Stimulated activated naive CD8-positive, alpha-beta T cell treated with anti-CD3 and anti-CD28 coated beads, Interleukin-15, Interleukin-2, amounts not matched to agents 100 U/mL and 50 U/mL, for 24 hours (primary cell): ENCODE measurements around the gene KRTAP10-1.

Source experiments
- ATAC-seq: fragments of 150-1000 bp; cut with Tn5 transposase; one replicate; pipeline ENCODE4 v1.10.0; 2021
- DNase-seq: peaks from one replicate; pipeline ENCODE4 v3.0.0; 2021

Gene KRTAP10-1

GRCh38 chr21:44527156-44527982 is 12.6 kb downstream of the KRTAP10-1 start:
- ATAC-seq = no peak

GRCh38 chr21:44526096-44526997 is 13.6 kb downstream of the KRTAP10-1 start:
- ATAC-seq (no peak), DNase-seq (no peak)

More at GRCh38 chr21:44527156-44527982, 12.6 kb downstream of the KRTAP10-1 start:
- no peak for DNase-seq

DNA sequence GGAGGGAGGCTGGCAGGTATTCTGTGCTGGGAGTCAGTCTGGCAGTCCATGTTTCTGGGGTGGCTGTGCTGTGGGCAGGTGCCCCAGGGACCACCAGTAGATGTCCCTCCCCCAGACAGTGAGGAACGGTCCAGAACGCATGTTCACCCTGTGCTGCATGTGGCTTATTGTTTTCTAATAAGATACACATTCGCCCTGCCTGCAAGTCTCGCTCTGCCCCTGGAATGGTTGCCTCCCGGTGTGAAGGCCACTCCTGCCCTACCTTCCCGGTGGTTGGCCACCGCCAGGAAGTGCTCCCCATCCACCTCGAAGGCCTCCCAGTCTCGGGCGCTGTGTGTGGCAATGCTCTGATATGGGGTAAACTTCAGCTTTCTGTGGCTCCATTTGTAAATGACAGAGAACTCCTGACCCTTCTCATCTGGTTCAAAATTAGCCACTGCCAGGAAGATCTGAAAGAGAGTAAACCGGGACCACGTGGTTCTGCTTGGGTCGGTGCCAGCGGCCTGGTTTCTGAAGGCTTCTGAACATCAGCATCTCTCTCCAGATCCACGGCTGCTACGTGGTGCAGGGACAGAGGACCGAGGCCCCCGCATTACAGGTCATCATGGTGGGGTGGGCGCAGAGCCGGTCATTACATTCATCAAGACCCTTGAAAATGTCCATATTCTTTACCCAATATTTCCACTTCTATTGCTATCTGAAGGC is 14.5 kb downstream of the KRTAP10-1 start:
- no peak for ATAC-seq
- DNase-seq = no peak

GRCh38 chr21:44524414-44525371 is 15.3 kb downstream of the KRTAP10-1 start:
- no peak for ATAC-seq
- DNase-seq = no peak

DNA sequence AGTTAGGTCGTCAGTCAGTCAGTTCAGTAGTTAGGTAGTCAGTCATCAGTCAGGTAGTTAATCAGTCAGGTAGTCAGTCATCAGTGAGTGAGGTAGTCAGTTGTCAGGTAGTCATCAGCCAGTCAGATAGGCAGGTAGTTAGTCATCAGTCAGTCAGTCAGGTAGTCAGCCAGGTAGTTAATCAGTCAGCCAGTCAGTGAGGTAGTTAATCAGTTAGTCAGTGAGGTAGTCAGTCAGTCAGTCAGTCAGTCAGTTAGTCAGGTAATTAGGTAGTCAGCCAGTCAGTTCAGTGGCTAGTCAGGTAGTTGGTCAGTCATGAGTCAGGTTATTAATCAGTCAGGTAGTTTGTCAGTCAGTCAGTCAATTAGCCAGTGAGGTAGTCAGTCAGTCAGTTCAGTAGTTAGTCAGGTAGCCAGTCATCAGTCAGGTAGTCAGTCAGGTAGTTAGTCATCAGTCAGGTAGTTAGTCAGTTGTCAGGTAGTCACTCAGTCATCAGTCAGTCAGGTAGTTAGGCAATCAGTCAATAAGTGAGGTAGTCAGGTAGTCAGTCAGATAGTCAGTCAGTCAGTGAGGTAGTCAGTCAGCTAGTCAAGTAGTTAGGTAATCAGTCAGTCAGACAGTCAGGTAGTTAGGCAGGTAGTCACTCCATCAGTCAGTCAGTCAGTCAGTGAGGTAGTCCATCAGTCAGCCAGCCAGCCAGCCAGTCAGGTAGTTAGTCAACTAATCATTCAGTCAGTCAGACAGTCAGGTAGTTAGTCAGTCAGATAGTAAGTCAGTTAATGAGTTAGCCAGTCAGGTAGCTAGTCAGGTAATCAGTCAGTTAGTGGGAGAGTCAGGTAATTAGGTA is 16.2 kb downstream of the KRTAP10-1 start:
- ATAC-seq (no peak), DNase-seq (no peak)

- ATAC-seq = no peak
- DNase-seq = no peak
These were observed 17.2 kb downstream of the KRTAP10-1 start for GRCh38 chr21:44522753-44523204.

- no peak for DNase-seq
- ATAC-seq = no peak
These were observed 17.9 kb downstream of the KRTAP10-1 start for GRCh38 chr21:44521928-44522752.

- ATAC-seq (no peak), DNase-seq (no peak)
These were observed 18.6 kb downstream of the KRTAP10-1 start for GRCh38 chr21:44521301-44521927.

- ATAC-seq (no peak), DNase-seq (no peak)
These were observed 19.4 kb downstream of the KRTAP10-1 start for GRCh38 chr21:44520326-44521300.

DNA sequence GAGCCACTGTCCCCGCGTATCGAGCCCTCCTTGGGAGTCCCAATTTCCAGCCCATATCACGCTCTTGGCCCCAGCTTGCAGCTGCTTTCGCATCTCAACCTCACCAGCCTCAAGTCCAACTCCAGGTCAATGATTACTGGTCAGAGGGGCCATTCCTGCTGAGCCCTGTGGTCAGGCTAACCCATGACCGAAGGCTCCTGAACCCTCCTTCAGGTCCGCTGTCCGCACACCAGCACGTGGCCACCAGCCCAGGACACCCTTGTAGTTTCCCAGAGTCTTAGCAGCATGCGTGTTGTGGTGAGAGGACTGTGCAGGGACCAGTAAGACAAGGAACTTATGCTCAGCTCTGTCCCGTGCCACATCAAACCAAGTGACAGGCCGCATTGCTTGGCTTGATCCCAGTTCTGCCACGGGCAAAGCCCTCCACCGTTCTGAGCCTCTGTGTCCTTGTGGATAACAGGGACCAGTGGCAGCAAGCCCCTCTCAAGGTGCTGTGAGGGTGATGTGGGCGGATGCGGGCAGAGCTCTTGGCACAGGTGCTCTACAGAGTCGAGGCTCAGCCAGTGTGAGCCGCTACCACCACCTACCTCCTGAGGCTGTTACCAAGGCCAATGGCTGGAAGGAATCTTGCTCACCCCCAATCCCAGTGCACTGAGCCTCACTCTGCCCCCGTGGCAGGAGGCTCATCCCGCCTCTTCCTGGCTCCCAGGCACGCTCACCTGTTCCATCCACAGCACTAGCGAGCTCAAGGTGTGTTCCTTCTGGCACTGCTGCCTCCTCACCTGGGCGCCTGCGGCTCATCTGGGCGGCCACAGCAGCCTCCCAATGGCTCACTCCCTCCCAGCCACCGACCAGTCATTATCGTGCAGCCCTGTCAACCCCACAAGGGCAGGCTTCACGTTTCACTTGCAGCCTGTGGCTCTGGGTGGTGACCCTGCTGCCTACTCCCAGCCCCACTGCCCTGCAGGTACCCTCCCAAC is 20.4 kb downstream of the KRTAP10-1 start:
- ATAC-seq = no peak
- DNase-seq = no peak

DNA sequence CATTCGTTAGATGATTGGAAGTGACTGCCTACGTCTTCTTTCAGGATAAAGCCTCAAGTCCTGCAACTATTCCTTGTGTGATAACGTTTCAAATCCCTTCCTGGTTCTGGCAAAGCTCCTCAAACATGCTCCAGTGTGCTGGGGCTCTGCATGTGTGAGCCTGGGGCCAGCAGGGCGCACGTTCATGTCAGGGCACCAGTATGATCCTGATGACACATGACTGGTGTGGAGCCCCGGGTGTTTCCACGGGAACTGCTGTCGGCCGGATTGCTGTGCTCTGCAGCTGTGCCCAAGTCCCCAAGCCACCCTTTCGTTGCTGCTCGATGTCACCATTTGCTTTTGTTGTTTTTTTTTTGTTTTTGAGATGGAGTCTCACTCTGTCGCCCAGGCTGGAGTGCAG is 21.3 kb downstream of the KRTAP10-1 start:
- DNase-seq (no peak), ATAC-seq (no peak)

- DNase-seq (peak; percentile 17), ATAC-seq (peak; percentile 39)
These were observed 22.7 kb downstream of the KRTAP10-1 start for GRCh38 chr21:44517175-44517899.

DNA sequence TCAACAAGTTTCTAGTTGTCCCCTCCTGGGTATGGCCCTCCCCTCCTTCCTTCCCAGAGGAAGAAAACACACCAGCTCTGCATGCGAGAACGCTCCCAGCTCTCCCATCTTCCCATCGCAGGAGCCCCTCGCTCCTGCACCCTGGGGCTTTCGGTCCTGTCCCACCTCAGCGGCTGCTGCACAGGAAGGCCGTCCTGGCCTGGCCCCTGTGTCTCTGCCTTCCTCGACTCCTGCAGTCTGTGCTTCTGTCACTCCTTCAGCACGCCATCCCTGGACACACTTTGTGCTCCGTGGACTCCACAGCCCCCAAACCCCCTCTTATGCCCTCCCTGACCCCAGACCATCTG is 23.2 kb downstream of the KRTAP10-1 start:
- ATAC-seq (no peak), DNase-seq (no peak)

- no peak for DNase-seq
- no peak for ATAC-seq
These were observed 23.7 kb downstream of the KRTAP10-1 start for GRCh38 chr21:44516342-44516741.

DNA sequence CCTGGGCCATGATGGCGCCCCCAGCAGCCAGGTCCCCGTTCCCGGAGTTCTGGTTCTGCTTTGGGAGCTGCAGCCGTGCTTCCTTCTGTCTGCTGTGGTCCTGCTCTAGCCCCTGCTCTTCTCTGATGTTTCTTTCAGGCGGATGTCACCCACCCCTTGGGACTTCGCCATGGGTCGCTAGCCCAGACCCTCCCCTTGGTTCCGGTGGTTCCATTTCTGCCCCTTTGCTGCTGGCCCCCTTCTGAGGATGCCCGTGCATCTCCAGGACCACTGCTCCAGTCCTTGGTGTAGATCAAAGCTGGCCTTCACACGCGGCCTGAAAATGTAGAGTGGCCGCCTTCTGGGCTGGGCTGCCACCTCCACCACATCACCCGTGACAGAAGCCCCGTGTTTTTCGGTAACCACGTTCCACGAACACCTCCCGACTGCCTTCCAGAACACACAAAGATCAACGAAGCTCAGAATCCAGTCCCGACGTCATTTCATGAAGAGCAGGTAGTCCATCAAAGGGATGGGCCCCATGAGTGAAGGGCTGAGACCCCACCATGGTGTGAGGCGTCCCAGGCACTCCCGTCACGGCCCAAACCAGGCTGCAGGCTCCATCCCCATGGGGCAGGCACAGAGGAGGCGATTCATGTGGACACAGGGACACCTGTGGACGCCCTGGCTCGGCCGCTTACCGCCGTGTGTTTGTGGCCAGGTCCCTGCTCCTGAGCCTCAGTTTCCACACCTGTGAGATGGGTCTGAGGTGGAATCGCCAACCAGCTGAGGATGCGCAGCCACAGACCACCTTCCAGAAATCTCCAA is 24.4 kb downstream of the KRTAP10-1 start:
- no peak for DNase-seq
- ATAC-seq = no peak
